ENCODE results near the gene KATNAL2. TPM values are rescaled to one million over a fixed set of nuclear protein-coding genes. Genes with fewer than 3 reads are reported as not detected.

The KATNAL2 gene
- total and polyA plus RNA-seq, 2 donors from 2014 or later = 6.9 to 13.4 TPM

DNA sequence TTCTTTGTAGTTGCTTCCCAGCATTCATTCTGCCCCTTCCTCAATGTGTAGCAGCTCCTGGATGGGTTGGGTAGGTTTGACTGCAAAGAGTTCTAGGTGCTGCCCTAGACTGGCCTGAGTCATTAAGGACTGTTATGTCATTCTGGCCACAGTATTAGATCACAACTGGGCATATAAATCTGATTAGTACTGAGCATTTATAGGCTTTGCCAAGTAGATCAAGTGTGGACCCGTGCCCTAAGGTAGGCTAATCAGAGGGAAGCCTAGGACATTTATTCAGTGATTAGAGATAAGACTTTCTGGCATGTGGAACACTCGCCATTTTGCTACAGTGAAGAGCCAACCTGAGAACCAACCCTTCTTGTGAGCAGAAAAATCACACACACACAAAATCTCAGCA lies 2.7 kb downstream of the KATNAL2 start:
- Histone ChIP-seq H3K9ac (ENCODE audit: low read length in 3 of 3) (no peak overlapping the region), H3K27ac (ENCODE audit: low read depth in 2 of 2, low read length in 2 of 2) (no peak overlapping the region), H3K4me3 (ENCODE audit: low read length in 3 of 3) (no peak overlapping the region), H3K4me1 (ENCODE audit: control insufficient read depth in 2 of 3, insufficient read depth in 2 of 3, low read depth in 1 of 3, low read length in 3 of 3) (peaks cover 0 to 9% (median 4%) of the 10 kb centered on the region in 3 donors), H3K27me3 (ENCODE audit: control insufficient read depth, insufficient read depth, low read length) (no peaks in the 10 kb centered on the region), H3K9me3 (ENCODE audit: control insufficient read depth in 2 of 3, insufficient read depth in 1 of 3, low read length in 3 of 3) (no peaks in the 10 kb centered on the region), H3K36me3 (ENCODE audit: control insufficient read depth in 2 of 3, insufficient read depth in 3 of 3, low read length in 3 of 3) (no peaks in the 10 kb centered on the region)
- FAIRE-seq (no peak), DNase-seq (no peak)
- TF ChIP-seq, protein P1, sequence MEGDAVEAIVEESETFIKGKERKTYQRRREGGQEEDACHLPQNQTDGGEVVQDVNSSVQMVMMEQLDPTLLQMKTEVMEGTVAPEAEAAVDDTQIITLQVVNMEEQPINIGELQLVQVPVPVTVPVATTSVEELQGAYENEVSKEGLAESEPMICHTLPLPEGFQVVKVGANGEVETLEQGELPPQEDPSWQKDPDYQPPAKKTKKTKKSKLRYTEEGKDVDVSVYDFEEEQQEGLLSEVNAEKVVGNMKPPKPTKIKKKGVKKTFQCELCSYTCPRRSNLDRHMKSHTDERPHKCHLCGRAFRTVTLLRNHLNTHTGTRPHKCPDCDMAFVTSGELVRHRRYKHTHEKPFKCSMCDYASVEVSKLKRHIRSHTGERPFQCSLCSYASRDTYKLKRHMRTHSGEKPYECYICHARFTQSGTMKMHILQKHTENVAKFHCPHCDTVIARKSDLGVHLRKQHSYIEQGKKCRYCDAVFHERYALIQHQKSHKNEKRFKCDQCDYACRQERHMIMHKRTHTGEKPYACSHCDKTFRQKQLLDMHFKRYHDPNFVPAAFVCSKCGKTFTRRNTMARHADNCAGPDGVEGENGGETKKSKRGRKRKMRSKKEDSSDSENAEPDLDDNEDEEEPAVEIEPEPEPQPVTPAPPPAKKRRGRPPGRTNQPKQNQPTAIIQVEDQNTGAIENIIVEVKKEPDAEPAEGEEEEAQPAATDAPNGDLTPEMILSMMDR (IDR thresholded peaks at IDR 0.05; ENCODE audit: borderline replicate concordance, extremely low read depth, insufficient read depth) = no peak
- intact Hi-C loops (cut with DNase I) = no loop called here

GRCh38 chr18:46920653-46921052 lies 3.3 kb downstream of the KATNAL2 start:
- no peaks in the 10 kb centered on the region for H3K27me3 ChIP-seq (ENCODE audit: control insufficient read depth, insufficient read depth, low read length)
- no peak for DNase-seq
- FAIRE-seq = no peak
- TF ChIP-seq, protein P1 (IDR thresholded peaks at IDR 0.05; ENCODE audit: borderline replicate concordance, extremely low read depth, insufficient read depth) = no peak
- H3K36me3 ChIP-seq (ENCODE audit: control insufficient read depth in 2 of 3, insufficient read depth in 3 of 3, low read length in 3 of 3) = no peaks in the 10 kb centered on the region
- H3K4me3 ChIP-seq (ENCODE audit: low read length in 3 of 3) = no peak overlapping the region
- intact Hi-C loops (cut with DNase I) = no loop called here
- no peak overlapping the region for H3K27ac ChIP-seq (ENCODE audit: low read depth in 2 of 2, low read length in 2 of 2)
- peaks cover 0 to 8% (median 0%) of the 10 kb centered on the region in 3 donors for H3K4me1 ChIP-seq (ENCODE audit: control insufficient read depth in 2 of 3, insufficient read depth in 2 of 3, low read depth in 1 of 3, low read length in 3 of 3)
- H3K9ac ChIP-seq (ENCODE audit: low read length in 3 of 3) = no peak overlapping the region
- no peaks in the 10 kb centered on the region for H3K9me3 ChIP-seq (ENCODE audit: control insufficient read depth in 2 of 3, insufficient read depth in 1 of 3, low read length in 3 of 3)

DNA sequence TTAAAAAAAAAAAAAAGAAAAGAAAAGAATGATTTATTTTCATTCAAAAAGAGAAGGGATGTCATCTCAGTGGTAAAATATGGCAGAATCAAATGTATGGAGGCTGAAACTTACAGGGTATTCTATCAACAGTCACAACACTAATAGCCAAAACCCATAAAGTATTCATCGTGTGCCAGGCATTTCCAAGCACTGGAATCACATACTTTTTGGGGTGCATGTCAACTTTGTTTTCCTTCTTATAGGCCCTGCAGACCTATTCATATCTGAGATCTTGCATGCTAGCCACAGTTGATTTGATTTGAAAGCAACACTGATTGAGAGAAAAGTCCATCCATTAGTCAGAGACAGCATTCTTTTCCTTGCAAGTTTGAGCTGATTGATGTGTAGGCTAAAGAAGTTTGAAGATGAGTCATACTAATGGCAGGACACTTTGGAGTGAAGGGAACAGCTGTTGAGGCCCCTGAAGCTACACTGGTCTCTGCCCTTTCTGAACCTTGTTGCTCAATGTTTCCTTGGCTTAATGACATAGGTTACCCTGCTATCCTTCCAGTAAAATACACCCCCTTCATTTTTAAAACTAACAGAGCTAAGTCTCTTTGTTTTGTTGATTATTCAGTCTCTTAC lies 22.0 kb downstream of the KATNAL2 start:
- FAIRE-seq (no peak), DNase-seq (no peak)
- no peak overlapping the region for H3K27ac ChIP-seq (ENCODE audit: low read depth in 2 of 2, low read length in 2 of 2)
- H3K4me3 ChIP-seq (ENCODE audit: low read length in 3 of 3) = no peak overlapping the region
- TF ChIP-seq, protein P1 (IDR thresholded peaks at IDR 0.05; ENCODE audit: borderline replicate concordance, extremely low read depth, insufficient read depth) = no peak
- H3K9me3 ChIP-seq (ENCODE audit: control insufficient read depth in 2 of 3, insufficient read depth in 1 of 3, low read length in 3 of 3) = no peaks in the 10 kb centered on the region
- H3K36me3 ChIP-seq (ENCODE audit: control insufficient read depth in 2 of 3, insufficient read depth in 3 of 3, low read length in 3 of 3) = no peaks in the 10 kb centered on the region
- H3K4me1 ChIP-seq (ENCODE audit: control insufficient read depth in 2 of 3, insufficient read depth in 2 of 3, low read depth in 1 of 3, low read length in 3 of 3) = peaks cover 0 to 4% (median 0%) of the 10 kb centered on the region in 3 donors
- no peak overlapping the region for H3K9ac ChIP-seq (ENCODE audit: low read length in 3 of 3)
- no peaks in the 10 kb centered on the region for H3K27me3 ChIP-seq (ENCODE audit: control insufficient read depth, insufficient read depth, low read length)
- intact Hi-C loops (cut with DNase I) = no loop called here
